ENCODE data around the gene LDLR. TPM values are rescaled to one million over a fixed set of nuclear protein-coding genes. Genes with fewer than 3 reads are reported as not detected.
A peak's percentile ranks its signal among the peaks of the same experiment; 100 is the strongest.

The LDLR gene
- total and polyA plus RNA-seq, 2 donors (not counting 1 experiment from before 2014, with no cell fraction given), result 1.8 to 4.8 TPM

DNA sequence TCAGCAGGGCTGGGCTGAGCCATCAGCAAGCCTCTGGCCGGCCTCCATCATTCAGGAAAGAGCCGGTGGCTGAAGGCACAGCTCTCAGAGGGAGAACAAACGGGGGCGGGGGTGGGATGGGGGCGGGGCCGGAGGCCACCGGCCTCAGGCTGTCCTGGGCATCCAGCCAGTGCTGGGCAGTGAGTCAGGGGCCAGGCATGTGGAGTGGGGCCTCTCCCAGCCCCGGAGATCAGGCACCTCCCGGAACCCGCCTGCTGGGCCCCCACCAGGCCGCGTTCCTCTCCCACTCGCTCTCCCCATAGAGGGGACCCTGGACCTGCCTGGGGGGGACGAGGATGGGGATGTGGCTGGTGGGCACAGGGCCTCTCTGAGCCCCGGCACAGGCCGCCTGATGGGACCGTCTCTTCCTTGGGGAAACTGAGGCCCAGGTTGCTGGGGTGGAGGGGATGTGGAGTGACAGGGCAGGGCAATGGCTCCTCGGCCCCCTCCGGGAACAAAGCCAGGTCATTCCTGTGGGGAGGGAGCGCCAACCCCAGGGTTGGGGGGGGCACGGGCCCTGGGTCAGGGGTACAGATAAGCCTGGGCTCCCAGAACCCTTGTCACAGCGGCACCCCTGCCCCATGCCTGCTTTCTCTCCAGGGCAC lies 53.4 kb downstream of the LDLR start:
- Mint-ChIP-seq H3K4me3 (no peak overlapping the region), H3K4me1 (peaks cover 18% of the 10 kb centered on the region), H3K9me3 (ENCODE audit: insufficient read depth) (no peaks in the 10 kb centered on the region), H3K27me3 (peaks cover 13% of the 10 kb centered on the region), H3K27ac (no peak overlapping the region)
- peak overlapping the region; percentile 49 for H3K4me2 ChIP-seq (replicated peaks; ENCODE audit: low read depth, low read length, poor library complexity, severe bottlenecking)
- H3K9ac ChIP-seq (ENCODE audit: low read length), result no peak overlapping the region
- DNase-seq, result no peak
- H3K27ac ChIP-seq (ENCODE audit: low read length in 2 of 2), result no peak overlapping the region
- TF ChIP-seq EZH2 (IDR thresholded peaks at IDR 0.05; ENCODE audit: borderline replicate concordance, insufficient read depth, low read depth, low read length, poor library complexity, severe bottlenecking), result no peak
- TF ChIP-seq, protein P1, sequence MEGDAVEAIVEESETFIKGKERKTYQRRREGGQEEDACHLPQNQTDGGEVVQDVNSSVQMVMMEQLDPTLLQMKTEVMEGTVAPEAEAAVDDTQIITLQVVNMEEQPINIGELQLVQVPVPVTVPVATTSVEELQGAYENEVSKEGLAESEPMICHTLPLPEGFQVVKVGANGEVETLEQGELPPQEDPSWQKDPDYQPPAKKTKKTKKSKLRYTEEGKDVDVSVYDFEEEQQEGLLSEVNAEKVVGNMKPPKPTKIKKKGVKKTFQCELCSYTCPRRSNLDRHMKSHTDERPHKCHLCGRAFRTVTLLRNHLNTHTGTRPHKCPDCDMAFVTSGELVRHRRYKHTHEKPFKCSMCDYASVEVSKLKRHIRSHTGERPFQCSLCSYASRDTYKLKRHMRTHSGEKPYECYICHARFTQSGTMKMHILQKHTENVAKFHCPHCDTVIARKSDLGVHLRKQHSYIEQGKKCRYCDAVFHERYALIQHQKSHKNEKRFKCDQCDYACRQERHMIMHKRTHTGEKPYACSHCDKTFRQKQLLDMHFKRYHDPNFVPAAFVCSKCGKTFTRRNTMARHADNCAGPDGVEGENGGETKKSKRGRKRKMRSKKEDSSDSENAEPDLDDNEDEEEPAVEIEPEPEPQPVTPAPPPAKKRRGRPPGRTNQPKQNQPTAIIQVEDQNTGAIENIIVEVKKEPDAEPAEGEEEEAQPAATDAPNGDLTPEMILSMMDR (IDR thresholded peaks at IDR 0.05), result no peak
- 42% methylated on average over 11 of the region's 22 CpGs for WGBS (ENCODE audit: insufficient coverage)
- H3K9me3 ChIP-seq (ENCODE audit: control extremely low read depth in 1 of 3, control insufficient read depth in 2 of 3, insufficient read depth in 1 of 3, low read length in 2 of 3), result peaks cover 0 to 21% (median 0%) of the 10 kb centered on the region in 3 donors
- CTCF ChIA-PET, result interaction anchor here (0.9 kb wide), 1 partner anchor 201 kb away, joined by 5 read pairs; no protein-coding TSS in a partner anchor
- intact Hi-C loops (cut with micrococcal nuclease), result no loop called here
- no peaks in the 10 kb centered on the region for H3K79me2 ChIP-seq (ENCODE audit: control insufficient read depth, insufficient read depth, low read length)
- no peak overlapping the region for H3K4me3 ChIP-seq (ENCODE audit: control extremely low read depth in 1 of 5, extremely low read depth in 1 of 5, insufficient read depth in 1 of 5, low read depth in 2 of 5, low read length in 4 of 5)
- POLR2A ChIA-PET, result no interaction called here
- H3K4me1 ChIP-seq (ENCODE audit: control insufficient read depth in 2 of 2, insufficient read depth in 2 of 2, low read length in 2 of 2), result peaks cover 10 to 21% of the 10 kb centered on the region in 2 donors
- no peak for ATAC-seq (ENCODE audit: low read depth)
- H3K36me3 ChIP-seq (replicated peaks in 1 of 2; ENCODE audit: control extremely low read depth in 1 of 2, control insufficient read depth in 1 of 2, extremely low read depth in 1 of 2, insufficient read depth in 2 of 2, low read length in 1 of 2), result no peaks in the 10 kb centered on the region
- H4K20me1 ChIP-seq (ENCODE audit: control insufficient read depth, insufficient read depth, low read length, poor library complexity, severe bottlenecking), result no peaks in the 10 kb centered on the region
- H3K27me3 ChIP-seq (replicated peaks in 1 of 4; ENCODE audit: control extremely low read depth in 1 of 4, control insufficient read depth in 3 of 4, insufficient read depth in 4 of 4, low read length in 3 of 4), result peaks cover 0 to 36% (median 8%) of the 10 kb centered on the region in 4 experiments
- H2AFZ ChIP-seq (ENCODE audit: insufficient read depth, low read depth, low read length, poor library complexity, severe bottlenecking), result peak overlapping the region; percentile 22

- peaks cover 0 to 9% (median 0%) of the 10 kb centered on the region in 3 donors for H3K9me3 ChIP-seq (ENCODE audit: control extremely low read depth in 1 of 3, control insufficient read depth in 2 of 3, insufficient read depth in 1 of 3, low read length in 2 of 3)
- Mint-ChIP-seq H3K4me3 (no peak overlapping the region), H3K27ac (no peak overlapping the region), H3K4me1 (peaks cover 9% of the 10 kb centered on the region), H3K9me3 (ENCODE audit: insufficient read depth) (no peaks in the 10 kb centered on the region), H3K27me3 (no peaks in the 10 kb centered on the region)
- no peaks in the 10 kb centered on the region for H3K36me3 ChIP-seq (replicated peaks in 1 of 2; ENCODE audit: control extremely low read depth in 1 of 2, control insufficient read depth in 1 of 2, extremely low read depth in 1 of 2, insufficient read depth in 2 of 2, low read length in 1 of 2)
- TF ChIP-seq EZH2 (IDR thresholded peaks at IDR 0.05; ENCODE audit: borderline replicate concordance, insufficient read depth, low read depth, low read length, poor library complexity, severe bottlenecking), result no peak
- TF ChIP-seq, protein P1 (IDR thresholded peaks at IDR 0.05), result no peak
- H3K4me2 ChIP-seq (replicated peaks; ENCODE audit: low read depth, low read length, poor library complexity, severe bottlenecking), result no peak overlapping the region
- CTCF ChIA-PET, result interaction anchor here (1.5 to 2.5 kb wide), 2 partner anchors 17 to 20 kb away, joined by 3 to 8 read pairs; no protein-coding TSS in a partner anchor
- H3K27me3 ChIP-seq (replicated peaks in 1 of 4; ENCODE audit: control extremely low read depth in 1 of 4, control insufficient read depth in 3 of 4, insufficient read depth in 4 of 4, low read length in 3 of 4), result peaks cover 0 to 19% (median 3%) of the 10 kb centered on the region in 4 experiments
- intact Hi-C loops (cut with micrococcal nuclease), result no loop called here
- POLR2A ChIA-PET, result no interaction called here
- WGBS (ENCODE audit: insufficient coverage), result no CpG with 5 or more reads among the region's 3 CpGs
- no peak overlapping the region for H3K9ac ChIP-seq (ENCODE audit: low read length)
- no peaks in the 10 kb centered on the region for H4K20me1 ChIP-seq (ENCODE audit: control insufficient read depth, insufficient read depth, low read length, poor library complexity, severe bottlenecking)
- no peak for ATAC-seq (ENCODE audit: low read depth)
- H3K27ac ChIP-seq (ENCODE audit: low read length in 2 of 2), result no peak overlapping the region
- no peak overlapping the region for H3K4me3 ChIP-seq (ENCODE audit: control extremely low read depth in 1 of 5, extremely low read depth in 1 of 5, insufficient read depth in 1 of 5, low read depth in 2 of 5, low read length in 4 of 5)
- no peak overlapping the region for H2AFZ ChIP-seq (ENCODE audit: insufficient read depth, low read depth, low read length, poor library complexity, severe bottlenecking)
- H3K79me2 ChIP-seq (ENCODE audit: control insufficient read depth, insufficient read depth, low read length), result no peaks in the 10 kb centered on the region
- DNase-seq, result no peak
- peaks cover 8 to 10% of the 10 kb centered on the region in 2 donors for H3K4me1 ChIP-seq (ENCODE audit: control insufficient read depth in 2 of 2, insufficient read depth in 2 of 2, low read length in 2 of 2)
Observed at GRCh38 chr19:11145536-11145924, 56.3 kb downstream of the LDLR start.
